Measurements from ENCODE around the gene PKHD1.

Gene PKHD1

GRCh38 chr6:51678905-51679620 lies 408.4 kb downstream of the PKHD1 start:
- Histone ChIP-seq H3K27me3 (ENCODE audit: insufficient read depth, low read length) (no peaks in the 10 kb centered on the region), H3K4me2 (ENCODE audit: low read length) (no peak overlapping the region), H3K9me2 (ENCODE audit: low read depth, low read length) (no peaks in the 10 kb centered on the region), H3K36me3 (ENCODE audit: insufficient read depth, low read length) (no peaks in the 10 kb centered on the region), H3K9me3 (ENCODE audit: low read length) (no peaks in the 10 kb centered on the region), H3K79me2 (ENCODE audit: insufficient read depth, low read length) (no peaks in the 10 kb centered on the region), H3K9ac (ENCODE audit: low read length) (no peak overlapping the region), H3K4me1 (ENCODE audit: insufficient read depth, low read length, severe bottlenecking) (no peaks in the 10 kb centered on the region), H3F3A (ENCODE audit: insufficient read depth, low read length) (no peaks in the 10 kb centered on the region), H3K27ac (ENCODE audit: low read depth, low read length, poor library complexity, severe bottlenecking) (no peak overlapping the region), H2AFZ (ENCODE audit: low read length) (no peak overlapping the region), H3K4me3 (ENCODE audit: low read depth, low read length, poor library complexity, severe bottlenecking) (no peak overlapping the region), H4K20me1 (ENCODE audit: insufficient read depth, low read length) (no peaks in the 10 kb centered on the region)
- no peak for TF ChIP-seq EZH2 (IDR thresholded peaks at IDR 0.05; ENCODE audit: borderline replicate concordance, low read length)
- TF ChIP-seq CTCF (IDR thresholded peaks at IDR 0.05; ENCODE audit: low read length): no peak

- H3K9me3 ChIP-seq (ENCODE audit: low read length): no peaks in the 10 kb centered on the region
- no peaks in the 10 kb centered on the region for H3K79me2 ChIP-seq (ENCODE audit: insufficient read depth, low read length)
- no peak overlapping the region for H3K9ac ChIP-seq (ENCODE audit: low read length)
- H4K20me1 ChIP-seq (ENCODE audit: insufficient read depth, low read length): no peaks in the 10 kb centered on the region
- H3K27ac ChIP-seq (ENCODE audit: low read depth, low read length, poor library complexity, severe bottlenecking): no peak overlapping the region
- no peak overlapping the region for H2AFZ ChIP-seq (ENCODE audit: low read length)
- H3F3A ChIP-seq (ENCODE audit: insufficient read depth, low read length): no peaks in the 10 kb centered on the region
- no peak overlapping the region for H3K4me3 ChIP-seq (ENCODE audit: low read depth, low read length, poor library complexity, severe bottlenecking)
- H3K4me2 ChIP-seq (ENCODE audit: low read length): no peak overlapping the region
- TF ChIP-seq EZH2 (IDR thresholded peaks at IDR 0.05; ENCODE audit: borderline replicate concordance, low read length) (no peak), CTCF (IDR thresholded peaks at IDR 0.05; ENCODE audit: low read length) (no peak)
- no peaks in the 10 kb centered on the region for H3K36me3 ChIP-seq (ENCODE audit: insufficient read depth, low read length)
- no peaks in the 10 kb centered on the region for H3K27me3 ChIP-seq (ENCODE audit: insufficient read depth, low read length)
- H3K9me2 ChIP-seq (ENCODE audit: low read depth, low read length): no peaks in the 10 kb centered on the region
- H3K4me1 ChIP-seq (ENCODE audit: insufficient read depth, low read length, severe bottlenecking): no peaks in the 10 kb centered on the region
Measured at GRCh38 chr6:51678274-51678673, 409.1 kb downstream of the PKHD1 start.

- Histone ChIP-seq H2AFZ (ENCODE audit: low read length) (no peak overlapping the region), H3K27me3 (ENCODE audit: insufficient read depth, low read length) (no peaks in the 10 kb centered on the region), H3K9me3 (ENCODE audit: low read length) (no peaks in the 10 kb centered on the region), H3K4me3 (ENCODE audit: low read depth, low read length, poor library complexity, severe bottlenecking) (no peak overlapping the region), H3K9me2 (ENCODE audit: low read depth, low read length) (no peaks in the 10 kb centered on the region), H4K20me1 (ENCODE audit: insufficient read depth, low read length) (no peaks in the 10 kb centered on the region), H3K9ac (ENCODE audit: low read length) (no peak overlapping the region), H3K27ac (ENCODE audit: low read depth, low read length, poor library complexity, severe bottlenecking) (no peak overlapping the region), H3K4me2 (ENCODE audit: low read length) (no peak overlapping the region), H3F3A (ENCODE audit: insufficient read depth, low read length) (no peaks in the 10 kb centered on the region), H3K79me2 (ENCODE audit: insufficient read depth, low read length) (no peaks in the 10 kb centered on the region), H3K36me3 (ENCODE audit: insufficient read depth, low read length) (no peaks in the 10 kb centered on the region), H3K4me1 (ENCODE audit: insufficient read depth, low read length, severe bottlenecking) (no peaks in the 10 kb centered on the region)
- TF ChIP-seq EZH2 (IDR thresholded peaks at IDR 0.05; ENCODE audit: borderline replicate concordance, low read length) (no peak), CTCF (IDR thresholded peaks at IDR 0.05; ENCODE audit: low read length) (no peak)
Measured at GRCh38 chr6:51675922-51676275, 411.5 kb downstream of the PKHD1 start.

Data from OCI-LY1 (cell line).